HepG2 (cell line): ENCODE results near the gene ATAD1. TPM values are rescaled to one million over a fixed set of nuclear protein-coding genes. Genes with fewer than 3 reads are reported as not detected.

Experiments used
- HNF4A ChIP-seq: sonication (generic); formaldehyde crosslinking; IDR thresholded peaks from 2 replicates; pipeline ENCODE4 v1.4.0; 2020; ENCODE audit warnings: missing genetic modification reagents
- KLF13 ChIP-seq: sonication (generic); formaldehyde crosslinking; IDR thresholded peaks from 2 replicates; pipeline ENCODE4 v1.4.0; 2020; ENCODE audit warnings: mild to moderate bottlenecking, missing genetic modification reagents
- MLXIP ChIP-seq: sonication (generic); formaldehyde crosslinking; IDR thresholded peaks from 2 replicates; pipeline ENCODE4 v1.9.0; 2021; ENCODE audit warnings: missing genetic modification reagents, borderline replicate concordance
- MTA1 ChIP-seq: sonication (generic); formaldehyde crosslinking; IDR thresholded peaks from 2 replicates; pipeline ENCODE4 v1.4.0; 2020; ENCODE audit warnings: missing genetic modification reagents, mild to moderate bottlenecking, borderline replicate concordance
- MTA3 ChIP-seq: sonication (generic); formaldehyde crosslinking; IDR thresholded peaks from 2 replicates; pipeline ENCODE4 v1.4.0; 2020; ENCODE audit warnings: missing genetic modification reagents
- SOX6 ChIP-seq, 2 experiments: fragments of 450-650 bp in 1 of 2; sonication (generic) in 1 of 2; formaldehyde crosslinking in 1 of 2; IDR thresholded peaks; 2 replicates each; pipeline versions ENCODE4 v1.4.0 to v1.6.1; 2017 to 2020; ENCODE audit warnings: antibody characterized with exemption in 1 of 2, mild to moderate bottlenecking in 1 of 2, missing genetic modification reagents in 1 of 2
- ZBTB20 ChIP-seq: sonication (generic); formaldehyde crosslinking; IDR thresholded peaks from 2 replicates; pipeline ENCODE4 v1.8.1; 2023; ENCODE audit warnings: missing genetic modification reagents, low read depth, mild to moderate bottlenecking, borderline replicate concordance
- ZNF317 ChIP-seq: sonication (generic); formaldehyde crosslinking; IDR thresholded peaks from 2 replicates; pipeline ENCODE4 v1.5.0; 2020; ENCODE audit warnings: mild to moderate bottlenecking, missing genetic modification reagents
- ZNF552 ChIP-seq: sonication (generic); formaldehyde crosslinking; IDR thresholded peaks from 2 replicates; pipeline ENCODE4 v1.9.0; 2022; ENCODE audit warnings: missing genetic modification reagents, mild to moderate bottlenecking, borderline replicate concordance
- ZNF576 ChIP-seq: sonication (generic); formaldehyde crosslinking; IDR thresholded peaks from 2 replicates; pipeline ENCODE4 v1.4.0; 2020; ENCODE audit warnings: mild to moderate bottlenecking, missing genetic modification reagents
- ZNF772 ChIP-seq: sonication (generic); formaldehyde crosslinking; IDR thresholded peaks from 2 replicates; pipeline ENCODE4 v1.5.0; 2020; ENCODE audit warnings: mild to moderate bottlenecking, missing genetic modification reagents
- ZSCAN5A ChIP-seq: sonication (generic); formaldehyde crosslinking; IDR thresholded peaks from 2 replicates; pipeline ENCODE4 v1.8.0; 2022; ENCODE audit warnings: mild to moderate bottlenecking, missing genetic modification reagents, borderline replicate concordance
- polyA plus RNA-seq, 8 experiments: library from polyadenylated mRNA; depleted of rRNA in 3 of 8; stranded (reverse) in 7 of 8; unstranded in 1 of 8; fragments of >200 nt; fragmentation: Illumina TruSeq in 4 of 8; extraction: Trizol in 4 of 8; gene quantifications; 2 replicates each; pipeline versions ENCODE4 v1.2.1 to v1.2.3, GENCODE V29; 2011 to 2016; ENCODE audit warnings: low read depth in 4 of 8, missing spikeins in 1 of 8, mixed read lengths in 1 of 8; ENCODE audit not compliant: insufficient read depth in 1 of 8
- total RNA-seq, 5 experiments: library from RNA; depleted of rRNA; stranded (reverse); fragments of >200 nt; fragmentation: Illumina TruSeq; extraction: Trizol; gene quantifications; 2 replicates each; pipeline ENCODE4 v1.2.3, GENCODE V29; 2016; ENCODE audit warnings: low read depth in 1 of 5
- TF ChIP-seq, protein P1 (sequence below): IDR thresholded peaks from 2 replicates; pipeline ENCODE4 v1.6.1; 2016; ENCODE audit warnings: missing compliant biosample characterization, missing genetic modification reagents, borderline replicate concordance
- TF ChIP-seq, protein P2 (sequence below): IDR thresholded peaks from 2 replicates; pipeline ENCODE4 v1.6.1; 2016; ENCODE audit warnings: low read depth, missing genetic modification reagents, missing compliant biosample characterization

The ATAD1 gene
- total and polyA plus RNA-seq, 2 of the 13 experiments (the other 11 are each of a cell fraction or from before 2014, with no cell fraction given), result 14.9 to 28.2 TPM

GRCh38 chr10:87861953-87862678 lies 44.1 kb upstream of the ATAD1 start (continued):
- no peak; the same call in 1 of the 2 replicates for TF ChIP-seq ZNF772 (CRISPR knock-in tag)
- TF ChIP-seq ZNF576 (CRISPR knock-in tag), result no peak
- peak; percentile 66; the same call in 1 of the 2 replicates for TF ChIP-seq MTA1
- peak; percentile 63; the same call in 1 of the 2 replicates for TF ChIP-seq ZSCAN5A
- TF ChIP-seq HNF4A, result peak; percentile 71
- no peak; the same call in 1 of the 2 replicates for TF ChIP-seq ZNF552 (CRISPR knock-in tag)
- TF ChIP-seq, protein P1, sequence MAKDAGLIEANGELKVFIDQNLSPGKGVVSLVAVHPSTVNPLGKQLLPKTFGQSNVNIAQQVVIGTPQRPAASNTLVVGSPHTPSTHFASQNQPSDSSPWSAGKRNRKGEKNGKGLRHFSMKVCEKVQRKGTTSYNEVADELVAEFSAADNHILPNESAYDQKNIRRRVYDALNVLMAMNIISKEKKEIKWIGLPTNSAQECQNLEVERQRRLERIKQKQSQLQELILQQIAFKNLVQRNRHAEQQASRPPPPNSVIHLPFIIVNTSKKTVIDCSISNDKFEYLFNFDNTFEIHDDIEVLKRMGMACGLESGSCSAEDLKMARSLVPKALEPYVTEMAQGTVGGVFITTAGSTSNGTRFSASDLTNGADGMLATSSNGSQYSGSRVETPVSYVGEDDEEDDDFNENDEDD (CRISPR knock-in tag), result peak; percentile 74; the same call in 1 of the 2 replicates
- TF ChIP-seq, protein P2, sequence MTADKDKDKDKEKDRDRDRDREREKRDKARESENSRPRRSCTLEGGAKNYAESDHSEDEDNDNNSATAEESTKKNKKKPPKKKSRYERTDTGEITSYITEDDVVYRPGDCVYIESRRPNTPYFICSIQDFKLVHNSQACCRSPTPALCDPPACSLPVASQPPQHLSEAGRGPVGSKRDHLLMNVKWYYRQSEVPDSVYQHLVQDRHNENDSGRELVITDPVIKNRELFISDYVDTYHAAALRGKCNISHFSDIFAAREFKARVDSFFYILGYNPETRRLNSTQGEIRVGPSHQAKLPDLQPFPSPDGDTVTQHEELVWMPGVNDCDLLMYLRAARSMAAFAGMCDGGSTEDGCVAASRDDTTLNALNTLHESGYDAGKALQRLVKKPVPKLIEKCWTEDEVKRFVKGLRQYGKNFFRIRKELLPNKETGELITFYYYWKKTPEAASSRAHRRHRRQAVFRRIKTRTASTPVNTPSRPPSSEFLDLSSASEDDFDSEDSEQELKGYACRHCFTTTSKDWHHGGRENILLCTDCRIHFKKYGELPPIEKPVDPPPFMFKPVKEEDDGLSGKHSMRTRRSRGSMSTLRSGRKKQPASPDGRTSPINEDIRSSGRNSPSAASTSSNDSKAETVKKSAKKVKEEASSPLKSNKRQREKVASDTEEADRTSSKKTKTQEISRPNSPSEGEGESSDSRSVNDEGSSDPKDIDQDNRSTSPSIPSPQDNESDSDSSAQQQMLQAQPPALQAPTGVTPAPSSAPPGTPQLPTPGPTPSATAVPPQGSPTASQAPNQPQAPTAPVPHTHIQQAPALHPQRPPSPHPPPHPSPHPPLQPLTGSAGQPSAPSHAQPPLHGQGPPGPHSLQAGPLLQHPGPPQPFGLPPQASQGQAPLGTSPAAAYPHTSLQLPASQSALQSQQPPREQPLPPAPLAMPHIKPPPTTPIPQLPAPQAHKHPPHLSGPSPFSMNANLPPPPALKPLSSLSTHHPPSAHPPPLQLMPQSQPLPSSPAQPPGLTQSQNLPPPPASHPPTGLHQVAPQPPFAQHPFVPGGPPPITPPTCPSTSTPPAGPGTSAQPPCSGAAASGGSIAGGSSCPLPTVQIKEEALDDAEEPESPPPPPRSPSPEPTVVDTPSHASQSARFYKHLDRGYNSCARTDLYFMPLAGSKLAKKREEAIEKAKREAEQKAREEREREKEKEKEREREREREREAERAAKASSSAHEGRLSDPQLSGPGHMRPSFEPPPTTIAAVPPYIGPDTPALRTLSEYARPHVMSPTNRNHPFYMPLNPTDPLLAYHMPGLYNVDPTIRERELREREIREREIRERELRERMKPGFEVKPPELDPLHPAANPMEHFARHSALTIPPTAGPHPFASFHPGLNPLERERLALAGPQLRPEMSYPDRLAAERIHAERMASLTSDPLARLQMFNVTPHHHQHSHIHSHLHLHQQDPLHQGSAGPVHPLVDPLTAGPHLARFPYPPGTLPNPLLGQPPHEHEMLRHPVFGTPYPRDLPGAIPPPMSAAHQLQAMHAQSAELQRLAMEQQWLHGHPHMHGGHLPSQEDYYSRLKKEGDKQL (CRISPR knock-in tag), result peak; percentile 58; the same call in 1 of the 2 replicates
- peak; percentile 82; the same call in 1 of the 2 replicates for TF ChIP-seq ZBTB20 (CRISPR knock-in tag)
- no peak for TF ChIP-seq MLXIP
- peak; percentile 62; the same call in 1 of the 2 replicates for TF ChIP-seq KLF13 (CRISPR knock-in tag)
- TF ChIP-seq MTA3, result no peak
- TF ChIP-seq ZNF317 (CRISPR knock-in tag), result peak; percentile 80
- no peak for TF ChIP-seq SOX6 (IDR thresholded peaks at IDR 0.05)
- peak; percentile 83; the same call in 1 of the 2 replicates for TF ChIP-seq SOX6 (CRISPR knock-in tag; IDR thresholded peaks at IDR 0.05)
